ENCODE measurements around the gene ATAD3B. TPM values are rescaled to one million over a fixed set of nuclear protein-coding genes. Genes with fewer than 3 reads are reported as not detected.

ATAD3B gene
- total and polyA plus RNA-seq, 2 of the 13 experiments (the other 11 are each of a cell fraction or from before 2014, with no cell fraction given): 9.6 to 31.1 TPM

GRCh38 chr1:1435106-1435903 lies 36.3 kb upstream of the ATAD3B start, which contains the start of gene VWA1 (continued):
- TF ChIP-seq ZNF710 (CRISPR knock-in tag; IDR thresholded peaks at IDR 0.05; ENCODE audit: borderline replicate concordance): no peak; the same call in 1 of the 2 replicates
- no peak for TF ChIP-seq KDM3A (CRISPR knock-in tag; IDR thresholded peaks at IDR 0.05; ENCODE audit: low read depth)
- 0 out of 2 replicates have a peak, but pooled peaks have one; percentile 49 for TF ChIP-seq SMAD9 (CRISPR knock-in tag; IDR thresholded peaks at IDR 0.05)
- TF ChIP-seq ZNF510 (CRISPR knock-in tag; IDR thresholded peaks at IDR 0.05; ENCODE audit: low read depth): 0 out of 2 replicates have a peak, but pooled peaks have one; percentile 46
- no peak for TF ChIP-seq POLR2AphosphoS2 (IDR thresholded peaks at IDR 0.05; ENCODE audit: low read depth, low read length)
- TF ChIP-seq ZFYVE20 (CRISPR knock-in tag; IDR thresholded peaks at IDR 0.05; ENCODE audit: borderline replicate concordance, low read depth): no peak; the same call in 1 of the 2 replicates
- TF ChIP-seq ZFX (CRISPR knock-in tag; IDR thresholded peaks at IDR 0.05; ENCODE audit: low read depth): peak; percentile 88
- peak; percentile 91 for TF ChIP-seq SMAD1 (CRISPR knock-in tag; IDR thresholded peaks at IDR 0.05; ENCODE audit: borderline replicate concordance, low read depth)
- no peak for TF ChIP-seq ZBTB39 (CRISPR knock-in tag; IDR thresholded peaks at IDR 0.05)
- 0 out of 2 replicates have a peak, but pooled peaks have one; percentile 44 for TF ChIP-seq ZNF749 (CRISPR knock-in tag; IDR thresholded peaks at IDR 0.05; ENCODE audit: borderline replicate concordance)
- no peak for TF ChIP-seq MATR3 (CRISPR knock-in tag; IDR thresholded peaks at IDR 0.05)
- no peak for TF ChIP-seq RELA (CRISPR knock-in tag; IDR thresholded peaks at IDR 0.05)
- 0 out of 2 replicates have a peak, but pooled peaks have one; percentile 3 for TF ChIP-seq KAT8 (CRISPR knock-in tag; IDR thresholded peaks at IDR 0.05)
- no peak for TF ChIP-seq ZSCAN30 (CRISPR knock-in tag; IDR thresholded peaks at IDR 0.05)
- no peak for TF ChIP-seq ZNF703 (CRISPR knock-in tag; IDR thresholded peaks at IDR 0.05; ENCODE audit: borderline replicate concordance)
- no peak for TF ChIP-seq NBN (conservative IDR thresholded peaks at IDR 0.05)
- 0 out of 2 replicates have a peak, but pooled peaks have one; percentile 42 for TF ChIP-seq ATF5 (CRISPR knock-in tag; IDR thresholded peaks at IDR 0.05; ENCODE audit: low read depth)
- TF ChIP-seq GRHL1 (CRISPR knock-in tag; conservative IDR thresholded peaks at IDR 0.05): no peak
- TF ChIP-seq HDAC1 (CRISPR knock-in tag; IDR thresholded peaks at IDR 0.05): peak; percentile 83
- TF ChIP-seq ZBTB37 (CRISPR knock-in tag; IDR thresholded peaks at IDR 0.05): no peak
